NCI-H82 treated with DMSO at 0.1 percent for 48 hours (cell line): Measurements from ENCODE around the gene NDRG2.

Source experiments
- DNase-seq: peaks from one replicate; lab custom pipeline; 2025; ENCODE audit not compliant: unreplicated experiment; lab: John Stamatoyannopoulos, UW

Gene NDRG2

GRCh38 chr14:20978687-20979086 is 46.2 kb downstream of the NDRG2 start:
- no peak for DNase-seq

- DNase-seq = no peak
These were observed 48.6 kb downstream of the NDRG2 start for GRCh38 chr14:20976291-20976690.

GRCh38 chr14:20973501-20973900 is 51.4 kb downstream of the NDRG2 start:
- no peak for DNase-seq

- DNase-seq = no peak
These were observed 53.2 kb downstream of the NDRG2 start for GRCh38 chr14:20971705-20972021.

GRCh38 chr14:20970983-20971704 is 53.7 kb downstream of the NDRG2 start:
- DNase-seq = peak; percentile 12

GRCh38 chr14:20970647-20970982 is 54.2 kb downstream of the NDRG2 start:
- no peak for DNase-seq

- DNase-seq = no peak
These were observed 55.5 kb downstream of the NDRG2 start for GRCh38 chr14:20969336-20969735.
